Erythroblast (primary cell): ENCODE measurements around the gene CTXND1.

Experiments used
- GATA1 ChIP-seq: IDR thresholded peaks from 2 replicates; pipeline ENCODE4 v1.6.1; 2011; ENCODE audit warnings: low read depth, mild to moderate bottlenecking, control low read depth, low read length, moderate library complexity
- POLR2A ChIP-seq: IDR thresholded peaks from 2 replicates; pipeline ENCODE4 v1.6.1; 2011; ENCODE audit warnings: mild to moderate bottlenecking, low read length

DNA sequence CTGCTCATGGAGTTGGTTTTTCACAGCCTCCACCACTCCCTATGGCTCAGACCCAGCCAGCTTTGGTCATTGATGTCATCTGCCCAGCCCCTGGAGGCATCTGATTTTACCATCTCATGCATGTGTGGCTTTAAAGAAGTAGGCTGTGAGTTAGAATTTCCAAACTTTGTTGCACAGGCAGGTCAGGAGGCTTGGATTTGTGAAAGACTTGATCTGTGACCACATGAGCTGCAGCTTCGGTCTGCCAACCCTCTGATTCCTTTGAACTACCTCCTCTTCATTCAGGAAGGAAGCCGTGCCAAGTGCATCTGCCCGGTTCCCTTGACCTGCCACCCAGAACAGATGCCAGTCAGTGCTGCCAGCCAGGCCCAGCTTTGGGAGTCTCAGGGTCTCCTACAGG is 9.2 kb downstream of the CTXND1 start:
- TF ChIP-seq POLR2A: no peak
- TF ChIP-seq GATA1: no peak
